SU-DHL-6 (cell line): ENCODE results near the gene CC2D1A.

Source experiments
- H2AFZ ChIP-seq: fragments of 200-600 bp; sonication (generic); 2 replicates; pipeline ENCODE4 v1.6.1; 2014; ENCODE audit warnings: low read depth, mild to moderate bottlenecking, moderate library complexity, mixed read lengths, antibody characterized with exemption, low read length; ENCODE audit not compliant: severe bottlenecking
- H3F3A ChIP-seq: fragments of 200-600 bp; shearing (Covaris generic); 2 replicates; pipeline ENCODE4 v1.6.0; 2016; ENCODE audit warnings: antibody characterized with exemption, mild to moderate bottlenecking; ENCODE audit not compliant: insufficient read depth
- H3K27ac ChIP-seq: fragments of 200-600 bp; sonication (generic); 2 replicates; pipeline ENCODE4 v1.5.1; 2016; ENCODE audit warnings: low read depth, mild to moderate bottlenecking, low read length, moderate library complexity, mixed read lengths
- H3K27me3 ChIP-seq: fragments of 200-600 bp; sonication (generic), shearing (Covaris generic); 2 replicates; pipeline ENCODE4 v1.6.0; 2014; ENCODE audit warnings: mild to moderate bottlenecking, low read length
- H3K36me3 ChIP-seq: fragments of 200-600 bp; sonication (generic); 2 replicates; pipeline ENCODE4 v1.6.1; 2014; ENCODE audit warnings: mild to moderate bottlenecking, low read length, mixed read lengths
- H3K4me2 ChIP-seq: fragments of 300-600, 200-600 bp; shearing (Covaris generic), sonication (generic); 2 replicates; pipeline ENCODE4 v1.6.0; 2014; ENCODE audit warnings: low read length, low read depth, mild to moderate bottlenecking; ENCODE audit not compliant: poor library complexity, severe bottlenecking
- H3K4me3 ChIP-seq: fragments of 200-600 bp; sonication (generic); 2 replicates; pipeline ENCODE4 v1.5.1; 2014; ENCODE audit warnings: antibody characterized with exemption, low read length, mild to moderate bottlenecking, mixed read lengths; ENCODE audit not compliant: insufficient read depth, poor library complexity, severe bottlenecking
- H3K79me2 ChIP-seq: fragments of 200-600 bp; sonication (generic); 2 replicates; pipeline ENCODE4 v1.6.1; 2014; ENCODE audit warnings: mild to moderate bottlenecking, low read length, moderate library complexity; ENCODE audit not compliant: insufficient read depth
- H3K9ac ChIP-seq: fragments of 200-600 bp; sonication (generic); 2 replicates; pipeline ENCODE4 v1.7.0; 2014; ENCODE audit warnings: mild to moderate bottlenecking, low read length
- H3K9me2 ChIP-seq: fragments of 200-600 bp; sonication (generic); replicated peaks from 2 replicates; pipeline ENCODE4 v1.6.1; 2014; ENCODE audit warnings: low read length; ENCODE audit not compliant: insufficient read depth
- H3K9me3 ChIP-seq: fragments of 200-600 bp; sonication (generic); 2 replicates; pipeline ENCODE4 v1.6.1; 2014; ENCODE audit warnings: low read length, mixed read lengths; ENCODE audit not compliant: insufficient read depth
- H4K20me1 ChIP-seq: fragments of 200-600 bp; sonication (generic); 2 replicates; pipeline ENCODE4 v1.6.1; 2014; ENCODE audit warnings: low read depth, mild to moderate bottlenecking, antibody characterized with exemption, low read length, moderate library complexity, mixed read lengths
- CTCF ChIP-seq: fragments of 200-600 bp; sonication (generic); IDR thresholded peaks from one replicate; pipeline ENCODE4 v1.5.1; 2017; ENCODE audit warnings: antibody characterized with exemption, mild to moderate bottlenecking, low read length, moderate library complexity; ENCODE audit not compliant: insufficient read depth, poor library complexity, severe bottlenecking
- EZH2phosphoT487 ChIP-seq: fragments of 200-600 bp; sonication (generic), shearing (Covaris generic); conservative IDR thresholded peaks from 2 replicates; pipeline ENCODE4 v1.6.1; 2018; ENCODE audit warnings: mild to moderate bottlenecking, antibody characterized with exemption, low read length, moderate library complexity, mixed read lengths

The CC2D1A gene

GRCh38 chr19:13978351-13979243, 72.6 kb downstream of the CC2D1A start:
- no peak overlapping the region for H3K9ac ChIP-seq
- H3K36me3 ChIP-seq, result no peaks in the 10 kb centered on the region
- H3K27ac ChIP-seq, result no peak overlapping the region
- H3F3A ChIP-seq, result no peaks in the 10 kb centered on the region
- TF ChIP-seq CTCF (no peak), EZH2phosphoT487 (no peak)
- no peak overlapping the region for H3K4me3 ChIP-seq
- no peaks in the 10 kb centered on the region for H3K9me3 ChIP-seq
- no peaks in the 10 kb centered on the region for H3K9me2 ChIP-seq
- H4K20me1 ChIP-seq, result no peaks in the 10 kb centered on the region
- no peaks in the 10 kb centered on the region for H3K27me3 ChIP-seq
- H2AFZ ChIP-seq, result no peak overlapping the region
- H3K4me2 ChIP-seq, result no peak overlapping the region
- H3K79me2 ChIP-seq, result no peaks in the 10 kb centered on the region

- Histone ChIP-seq H3K9me3 (no peaks in the 10 kb centered on the region), H2AFZ (no peak overlapping the region), H3K36me3 (no peaks in the 10 kb centered on the region), H3K27ac (no peak overlapping the region), H3K9ac (no peak overlapping the region), H3K79me2 (no peaks in the 10 kb centered on the region), H3K27me3 (no peaks in the 10 kb centered on the region), H3K9me2 (no peaks in the 10 kb centered on the region), H3K4me3 (no peak overlapping the region), H4K20me1 (no peaks in the 10 kb centered on the region), H3F3A (0 out of 2 replicates have a peak, but pooled peaks cover 2% of the 10 kb centered on the region), H3K4me2 (no peak overlapping the region)
- TF ChIP-seq CTCF (no peak), EZH2phosphoT487 (no peak)
Measured at GRCh38 chr19:13979244-13979615, 73.2 kb downstream of the CC2D1A start.

GRCh38 chr19:13979686-13980085, 73.7 kb downstream of the CC2D1A start:
- Histone ChIP-seq H3K27ac (no peak overlapping the region), H3K9ac (no peak overlapping the region)

More at GRCh38 chr19:13979686-13980085, 73.7 kb downstream of the CC2D1A start:
- Histone ChIP-seq H2AFZ (no peak overlapping the region), H3K4me3 (no peak overlapping the region), H3K36me3 (no peaks in the 10 kb centered on the region), H3K9me2 (no peaks in the 10 kb centered on the region), H3K79me2 (no peaks in the 10 kb centered on the region), H3F3A (peaks cover 4% of the 10 kb centered on the region), H3K9me3 (no peaks in the 10 kb centered on the region), H3K27me3 (no peaks in the 10 kb centered on the region), H3K4me2 (no peak overlapping the region), H4K20me1 (no peaks in the 10 kb centered on the region)
- no peak for TF ChIP-seq EZH2phosphoT487
- TF ChIP-seq CTCF, result no peak
